OCI-LY1 (cell line): ENCODE results near the gene ATR.
A peak's percentile ranks its signal among the peaks of the same experiment; 100 is the strongest.

Experiments
- H2AFZ ChIP-seq: fragments of 200-600 bp; sonication (generic), shearing (Covaris generic); 2 replicates; pipeline ENCODE4 v1.6.0; 2014; ENCODE audit warnings: antibody characterized with exemption, mild to moderate bottlenecking, low read length
- H3F3A ChIP-seq: fragments of 200-600 bp; sonication (generic), shearing (Covaris generic); 2 replicates; pipeline ENCODE4 v1.6.0; 2014; ENCODE audit warnings: mild to moderate bottlenecking, antibody characterized with exemption, low read length, moderate library complexity; ENCODE audit not compliant: insufficient read depth
- H3K27ac ChIP-seq: fragments of 200-600 bp; sonication (generic); 2 replicates; pipeline ENCODE4 v1.5.1; 2014; ENCODE audit warnings: low read length, mixed run types, mild to moderate bottlenecking, low read depth; ENCODE audit not compliant: poor library complexity, severe bottlenecking
- H3K27me3 ChIP-seq: fragments of 200-600 bp; sonication (generic); 2 replicates; pipeline ENCODE4 v1.6.0; 2014; ENCODE audit warnings: antibody characterized with exemption, mild to moderate bottlenecking, low read length, moderate library complexity; ENCODE audit not compliant: insufficient read depth
- H3K36me3 ChIP-seq: fragments of 200-600 bp; sonication (generic); 2 replicates; pipeline ENCODE4 v1.6.1; 2014; ENCODE audit warnings: mild to moderate bottlenecking, antibody characterized with exemption, low read length, moderate library complexity, mixed read lengths; ENCODE audit not compliant: insufficient read depth
- H3K4me1 ChIP-seq: fragments of 200-600 bp; sonication (generic); 2 replicates; pipeline ENCODE4 v1.5.1; 2014; ENCODE audit warnings: mild to moderate bottlenecking, low read length, moderate library complexity; ENCODE audit not compliant: insufficient read depth, severe bottlenecking
- H3K4me2 ChIP-seq: fragments of 200-600 bp; sonication (generic), shearing (Covaris generic); 2 replicates; pipeline ENCODE4 v1.6.1; 2014; ENCODE audit warnings: low read length
- H3K4me3 ChIP-seq: fragments of 200-600 bp; sonication (generic); 2 replicates; pipeline ENCODE4 v1.5.1; 2014; ENCODE audit warnings: low read length, low read depth, mild to moderate bottlenecking, mixed read lengths; ENCODE audit not compliant: poor library complexity, severe bottlenecking
- H3K79me2 ChIP-seq: fragments of 200-600 bp; shearing (Covaris generic); 2 replicates; pipeline ENCODE4 v1.6.1; 2016; ENCODE audit warnings: mixed run types, low read length, mixed read lengths; ENCODE audit not compliant: insufficient read depth
- H3K9ac ChIP-seq: fragments of 200-600 bp; sonication (generic), shearing (Covaris generic); 2 replicates; pipeline ENCODE4 v1.6.1; 2014; ENCODE audit warnings: mild to moderate bottlenecking, low read length, mixed read lengths
- H3K9me2 ChIP-seq: fragments of 200-600 bp; sonication (generic), shearing (Covaris generic); 2 replicates; pipeline ENCODE4 v1.6.1; 2014; ENCODE audit warnings: low read depth, mild to moderate bottlenecking, low read length, mixed read lengths
- H3K9me3 ChIP-seq: fragments of 200-600 bp; shearing (Covaris generic); 2 replicates; pipeline ENCODE4 v1.6.1; 2014; ENCODE audit warnings: low read length, mixed read lengths
- H4K20me1 ChIP-seq: fragments of 200-600 bp; sonication (generic), shearing (Covaris generic); 2 replicates; pipeline ENCODE4 v1.6.0; 2016; ENCODE audit warnings: mild to moderate bottlenecking, low read length; ENCODE audit not compliant: insufficient read depth
- EZH2 ChIP-seq: fragments of 200-600 bp; sonication (generic), shearing (Covaris generic); IDR thresholded peaks from 2 replicates; pipeline ENCODE4 v1.8.0; 2017; ENCODE audit warnings: borderline replicate concordance, mixed run types, mild to moderate bottlenecking, antibody characterized with exemption, low read length, moderate library complexity, mixed read lengths
- TF ChIP-seq, protein P1 (sequence below): fragments of 200-600 bp; sonication (generic), shearing (Covaris generic); IDR thresholded peaks from 2 replicates; pipeline ENCODE4 v1.5.1; 2017; ENCODE audit warnings: mild to moderate bottlenecking, antibody characterized with exemption, low read length, moderate library complexity, mixed read lengths

The ATR gene

GRCh38 chr3:142578329-142579223 lies at the start of gene ATR:
TSS of gene ATR (minus strand) at chr3:142578733. CDS start at chr3:142578704, 29 bp downstream.
- peak within 1 kb of the TSS; percentile 72 for H3K27ac ChIP-seq
- H3K79me2 ChIP-seq, result peaks cover 48% of the 10 kb centered on the region
- peak within 1 kb of the TSS; percentile 57 for H2AFZ ChIP-seq
- no peaks in the 10 kb centered on the region for H3K9me2 ChIP-seq
- TF ChIP-seq, protein P1, sequence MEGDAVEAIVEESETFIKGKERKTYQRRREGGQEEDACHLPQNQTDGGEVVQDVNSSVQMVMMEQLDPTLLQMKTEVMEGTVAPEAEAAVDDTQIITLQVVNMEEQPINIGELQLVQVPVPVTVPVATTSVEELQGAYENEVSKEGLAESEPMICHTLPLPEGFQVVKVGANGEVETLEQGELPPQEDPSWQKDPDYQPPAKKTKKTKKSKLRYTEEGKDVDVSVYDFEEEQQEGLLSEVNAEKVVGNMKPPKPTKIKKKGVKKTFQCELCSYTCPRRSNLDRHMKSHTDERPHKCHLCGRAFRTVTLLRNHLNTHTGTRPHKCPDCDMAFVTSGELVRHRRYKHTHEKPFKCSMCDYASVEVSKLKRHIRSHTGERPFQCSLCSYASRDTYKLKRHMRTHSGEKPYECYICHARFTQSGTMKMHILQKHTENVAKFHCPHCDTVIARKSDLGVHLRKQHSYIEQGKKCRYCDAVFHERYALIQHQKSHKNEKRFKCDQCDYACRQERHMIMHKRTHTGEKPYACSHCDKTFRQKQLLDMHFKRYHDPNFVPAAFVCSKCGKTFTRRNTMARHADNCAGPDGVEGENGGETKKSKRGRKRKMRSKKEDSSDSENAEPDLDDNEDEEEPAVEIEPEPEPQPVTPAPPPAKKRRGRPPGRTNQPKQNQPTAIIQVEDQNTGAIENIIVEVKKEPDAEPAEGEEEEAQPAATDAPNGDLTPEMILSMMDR, result no peak
- TF ChIP-seq EZH2, result no peak
- peaks cover 43% of the 10 kb centered on the region for H3K4me1 ChIP-seq
- H3K4me3 ChIP-seq, result peak within 1 kb of the TSS; percentile 80
- peak within 1 kb of the TSS; percentile 82 for H3K4me2 ChIP-seq
- H3K9me3 ChIP-seq, result no peaks in the 10 kb centered on the region
- H3K9ac ChIP-seq, result peak within 1 kb of the TSS; percentile 85
- H4K20me1 ChIP-seq, result no peaks in the 10 kb centered on the region
- peaks cover 14% of the 10 kb centered on the region; the same call in 1 of the 2 replicates for H3K36me3 ChIP-seq
- H3F3A ChIP-seq, result no peaks in the 10 kb centered on the region
- H3K27me3 ChIP-seq, result no peaks in the 10 kb centered on the region

GRCh38 chr3:142626971-142627370 lies 48.4 kb upstream of the ATR start:
- Histone ChIP-seq H3K79me2 (no peaks in the 10 kb centered on the region), H3K36me3 (no peaks in the 10 kb centered on the region), H3K4me1 (no peaks in the 10 kb centered on the region), H3K4me2 (no peak overlapping the region), H3F3A (no peaks in the 10 kb centered on the region), H3K27me3 (0 out of 2 replicates have a peak, but pooled peaks cover 4% of the 10 kb centered on the region), H3K9ac (no peak overlapping the region), H2AFZ (no peak overlapping the region), H3K9me3 (no peaks in the 10 kb centered on the region), H4K20me1 (no peaks in the 10 kb centered on the region), H3K4me3 (no peak overlapping the region), H3K9me2 (no peaks in the 10 kb centered on the region), H3K27ac (no peak overlapping the region)
- no peak for TF ChIP-seq EZH2
- TF ChIP-seq, protein P1, result no peak

DNA sequence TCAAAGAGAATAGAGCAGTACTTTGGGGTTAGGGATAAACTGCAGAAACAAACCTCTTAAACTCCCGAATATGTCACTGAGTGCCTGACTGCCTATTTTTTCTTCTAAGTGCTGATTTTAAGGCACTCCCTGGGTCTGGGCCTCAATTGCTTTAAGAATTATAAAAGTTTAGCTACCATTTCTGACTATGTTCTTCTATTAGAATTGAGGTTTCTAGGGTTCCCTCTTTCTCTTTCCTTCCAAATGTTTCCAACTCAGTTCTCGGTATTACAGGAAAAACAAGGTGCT lies 46.6 kb upstream of the ATR start:
- Histone ChIP-seq H3K4me1 (no peaks in the 10 kb centered on the region), H3K4me2 (no peak overlapping the region), H2AFZ (no peak overlapping the region), H3K9ac (no peak overlapping the region), H3K4me3 (no peak overlapping the region), H3F3A (no peaks in the 10 kb centered on the region), H3K9me2 (no peaks in the 10 kb centered on the region), H3K36me3 (no peaks in the 10 kb centered on the region), H3K27me3 (0 out of 2 replicates have a peak, but pooled peaks cover 4% of the 10 kb centered on the region), H3K79me2 (no peaks in the 10 kb centered on the region), H4K20me1 (no peaks in the 10 kb centered on the region), H3K9me3 (no peaks in the 10 kb centered on the region), H3K27ac (no peak overlapping the region)
- TF ChIP-seq EZH2, result no peak
- TF ChIP-seq, protein P1, result no peak
